ENCODE results near the gene ACRV1.

ACRV1 gene

DNA sequence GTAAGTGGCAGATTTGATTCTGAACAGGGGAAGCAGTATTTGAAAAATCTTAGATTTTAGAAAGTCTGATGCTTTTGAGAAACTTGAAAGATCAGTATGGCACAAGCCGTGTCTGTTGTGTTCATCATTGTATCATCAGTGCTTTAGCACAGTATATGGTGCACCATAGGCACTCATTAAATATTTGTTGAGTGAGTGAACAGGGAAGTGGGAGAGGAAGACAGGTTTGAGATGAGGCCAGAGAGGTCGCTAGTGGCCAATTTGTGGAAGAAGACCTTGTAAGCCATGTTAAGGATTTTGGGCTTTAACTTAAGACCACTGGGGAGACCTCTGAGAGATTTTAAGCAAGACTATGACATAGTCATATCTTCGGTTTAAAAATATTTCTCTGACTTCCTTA is 42.8 kb downstream of the ACRV1 start:
- H3K9me3 Mint-ChIP-seq: no peaks in the 10 kb centered on the region
- H3K27me3 Mint-ChIP-seq: no peaks in the 10 kb centered on the region
- no peak for ATAC-seq (replicated peaks; ENCODE audit: extremely low read depth, poor library complexity, severe bottlenecking)
- no peaks in the 10 kb centered on the region for H3K4me1 Mint-ChIP-seq
- no peak overlapping the region for H3K4me3 Mint-ChIP-seq
- DNase-seq (ENCODE audit: low spot score in 2 of 2): no peak
- H3K36me3 Mint-ChIP-seq (ENCODE audit: insufficient read depth): peaks cover 10% of the 10 kb centered on the region
- no peak overlapping the region for H3K27ac Mint-ChIP-seq (ENCODE audit: low read depth)

DNA sequence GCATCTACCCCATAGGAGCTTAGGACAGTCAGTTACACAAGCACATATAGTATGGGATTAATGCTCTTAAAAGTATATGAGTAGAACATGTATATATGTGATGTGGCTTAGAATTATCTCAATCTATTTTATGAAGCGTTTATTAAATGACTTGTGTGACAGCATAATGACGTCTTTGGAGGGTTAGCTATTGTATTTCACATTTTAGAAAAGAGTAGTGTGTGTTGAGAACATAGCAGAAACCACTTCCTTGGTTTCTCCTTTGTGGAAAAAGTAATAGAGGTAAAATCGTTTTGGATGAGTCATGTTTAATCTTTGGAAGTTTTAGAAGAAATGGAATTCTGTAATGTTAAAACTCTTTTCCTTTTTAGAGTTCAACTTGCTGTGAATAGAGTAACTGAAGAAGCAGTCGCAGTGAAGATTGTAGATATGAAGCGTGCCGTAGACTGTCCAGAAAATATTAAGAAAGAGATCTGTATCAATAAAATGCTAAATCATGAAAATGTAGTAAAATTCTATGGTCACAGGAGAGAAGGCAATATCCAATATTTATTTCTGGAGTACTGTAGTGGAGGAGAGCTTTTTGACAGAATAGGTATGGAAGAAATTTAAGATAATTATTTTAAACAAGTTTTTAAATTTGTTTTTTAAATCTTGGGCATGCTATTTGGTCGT is 53.3 kb downstream of the ACRV1 start:
- DNase-seq (ENCODE audit: low spot score in 2 of 2) (no peak), ATAC-seq (replicated peaks; ENCODE audit: extremely low read depth, poor library complexity, severe bottlenecking) (no peak)
- no peaks in the 10 kb centered on the region for H3K27me3 Mint-ChIP-seq
- H3K4me3 Mint-ChIP-seq: peak overlapping the region; percentile 88
- H3K9me3 Mint-ChIP-seq: no peaks in the 10 kb centered on the region
- H3K36me3 Mint-ChIP-seq (ENCODE audit: insufficient read depth): peaks cover 7% of the 10 kb centered on the region
- H3K4me1 Mint-ChIP-seq: peaks cover 24% of the 10 kb centered on the region
- H3K27ac Mint-ChIP-seq (ENCODE audit: low read depth): peak overlapping the region; percentile 90

DNA sequence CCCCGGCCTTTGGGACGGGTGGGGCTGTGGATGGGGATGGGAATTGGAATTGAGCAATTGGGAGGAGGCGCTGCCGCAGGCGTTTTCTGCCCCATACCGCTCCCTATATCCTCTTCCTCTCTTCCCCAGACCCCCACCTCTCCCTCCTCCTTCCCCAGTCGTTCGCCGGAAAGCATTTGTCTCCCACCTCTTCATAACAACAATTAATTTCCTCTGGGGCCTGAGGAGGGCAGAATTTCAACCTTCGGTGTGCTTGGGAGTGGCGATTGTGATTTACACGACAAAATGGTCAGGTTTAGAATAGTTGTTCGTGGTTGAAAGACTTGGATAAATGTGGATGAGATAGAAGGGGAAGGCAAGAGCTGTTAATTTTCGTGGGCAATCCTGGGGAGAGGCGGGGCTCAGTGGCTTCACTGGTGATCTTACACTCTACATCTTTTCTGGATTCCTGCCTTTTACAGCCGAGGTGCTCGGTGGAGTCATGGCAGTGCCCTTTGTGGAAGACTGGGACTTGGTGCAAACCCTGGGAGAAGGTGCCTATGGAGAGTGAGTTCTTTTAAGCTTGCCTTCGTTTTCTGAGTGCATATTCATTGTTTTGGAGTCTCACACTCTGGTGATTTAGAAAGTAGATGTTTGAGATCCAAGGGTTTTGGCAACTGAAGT is 54.2 kb downstream of the ACRV1 start:
- Mint-ChIP-seq H3K36me3 (ENCODE audit: insufficient read depth) (peaks cover 7% of the 10 kb centered on the region), H3K9me3 (no peaks in the 10 kb centered on the region), H3K4me1 (peaks cover 24% of the 10 kb centered on the region), H3K27ac (ENCODE audit: low read depth) (peak overlapping the region; percentile 90), H3K27me3 (no peaks in the 10 kb centered on the region), H3K4me3 (peak overlapping the region; percentile 88)
- DNase-seq (ENCODE audit: low spot score in 2 of 2): no peak
- ATAC-seq (replicated peaks; ENCODE audit: extremely low read depth, poor library complexity, severe bottlenecking): peak; percentile 54

DNA sequence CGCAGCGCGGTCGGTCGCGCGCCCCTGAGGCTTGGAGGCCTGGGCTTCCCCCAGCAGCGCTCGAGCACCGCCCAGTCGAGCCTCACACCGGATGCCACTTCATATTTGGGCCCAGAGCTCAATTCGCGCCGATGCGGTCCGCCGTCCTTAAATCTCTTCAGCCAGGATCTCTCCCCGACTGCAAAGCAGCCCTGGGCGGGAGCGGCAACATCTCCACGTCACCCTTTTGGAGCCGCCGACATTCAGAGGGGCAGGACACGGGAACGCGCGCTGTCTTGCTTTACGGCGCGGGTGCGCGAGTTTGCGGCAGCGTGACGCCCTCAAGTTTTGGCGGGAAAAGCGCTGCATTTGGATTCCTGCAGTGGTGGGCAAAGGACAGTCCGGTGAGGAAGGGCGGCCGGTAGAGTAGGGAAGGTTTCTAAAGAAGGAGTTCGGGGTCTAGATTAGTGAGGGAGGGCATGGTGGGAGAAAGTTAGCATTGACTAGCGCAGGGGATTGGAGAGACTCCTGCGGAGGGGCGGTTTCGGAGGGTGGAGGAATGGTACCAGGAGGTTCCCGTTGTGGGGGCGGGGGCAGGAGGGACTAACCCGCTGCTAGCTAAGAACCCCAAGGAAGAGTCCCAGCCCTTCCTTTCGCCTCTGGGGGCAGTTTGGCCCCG is 54.9 kb downstream of the ACRV1 start:
- H3K4me3 Mint-ChIP-seq: peak overlapping the region; percentile 88
- peaks cover 12% of the 10 kb centered on the region for H3K36me3 Mint-ChIP-seq (ENCODE audit: insufficient read depth)
- no peaks in the 10 kb centered on the region for H3K27me3 Mint-ChIP-seq
- DNase-seq (ENCODE audit: low spot score in 2 of 2): peak; percentile 71 to 72
- H3K9me3 Mint-ChIP-seq: no peaks in the 10 kb centered on the region
- peak overlapping the region; percentile 90 for H3K27ac Mint-ChIP-seq (ENCODE audit: low read depth)
- peaks cover 24% of the 10 kb centered on the region for H3K4me1 Mint-ChIP-seq
- ATAC-seq (replicated peaks; ENCODE audit: extremely low read depth, poor library complexity, severe bottlenecking): peak; percentile 91

DNA sequence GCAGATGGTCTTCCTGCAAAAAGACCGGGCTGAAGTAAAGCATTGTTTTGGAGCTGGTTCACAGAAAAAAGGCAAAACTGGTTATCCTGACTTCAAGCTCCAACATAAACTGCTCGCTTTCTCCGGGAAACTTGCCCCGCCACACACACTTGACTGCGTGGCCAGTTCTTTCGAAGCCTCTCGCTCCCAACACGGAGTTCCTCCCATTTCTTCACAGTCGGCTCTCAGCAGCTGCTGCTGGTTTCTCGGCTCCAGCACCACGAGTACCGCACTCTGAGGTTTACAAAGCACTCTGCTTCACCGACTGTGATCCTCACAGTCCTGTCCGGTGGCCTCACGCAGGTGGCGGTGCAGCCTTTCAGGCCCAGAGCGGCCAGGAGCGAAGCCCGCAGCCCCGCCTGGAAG is 55.4 kb downstream of the ACRV1 start:
- peaks cover 24% of the 10 kb centered on the region for H3K4me1 Mint-ChIP-seq
- no peak for DNase-seq (ENCODE audit: low spot score in 2 of 2)
- H3K36me3 Mint-ChIP-seq (ENCODE audit: insufficient read depth): peaks cover 18% of the 10 kb centered on the region
- no peaks in the 10 kb centered on the region for H3K27me3 Mint-ChIP-seq
- no peaks in the 10 kb centered on the region for H3K9me3 Mint-ChIP-seq
- peak overlapping the region; percentile 88 for H3K4me3 Mint-ChIP-seq
- peak overlapping the region; percentile 90 for H3K27ac Mint-ChIP-seq (ENCODE audit: low read depth)
- ATAC-seq (replicated peaks; ENCODE audit: extremely low read depth, poor library complexity, severe bottlenecking): no peak

DNA sequence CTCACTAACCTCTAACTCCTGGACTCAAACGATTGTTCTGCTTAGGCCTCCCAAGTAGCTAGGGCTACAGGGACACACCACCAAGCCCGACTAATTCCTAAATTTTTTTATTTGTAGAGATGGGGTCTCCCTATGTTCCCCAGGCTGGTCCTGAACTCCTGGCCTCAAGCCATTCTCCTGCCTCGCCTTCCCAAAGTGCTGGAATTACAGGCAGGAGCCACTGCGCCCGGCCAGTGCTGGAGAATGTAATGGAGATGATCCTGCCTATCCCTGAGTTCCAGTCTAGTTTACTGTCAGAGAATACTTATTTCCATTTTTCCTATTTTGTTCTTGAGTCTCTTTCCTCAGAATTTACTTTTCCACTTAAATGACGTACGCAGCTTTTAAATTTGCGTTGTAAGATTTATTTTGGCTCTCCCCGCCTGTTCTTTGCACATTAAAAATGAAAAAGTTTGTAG is 55.9 kb downstream of the ACRV1 start, which contains the start of gene CHEK1:
CHEK1 (plus strand) TSS at position 408 of the 458 bp plus-strand sequence. CDS start 1,606 bp downstream, outside the sequence.
- Mint-ChIP-seq H3K9me3 (no peaks in the 10 kb centered on the region), H3K4me1 (peaks cover 24% of the 10 kb centered on the region), H3K27me3 (no peaks in the 10 kb centered on the region), H3K36me3 (ENCODE audit: insufficient read depth) (peaks cover 22% of the 10 kb centered on the region), H3K27ac (ENCODE audit: low read depth) (peak within 1 kb of the TSS; percentile 90), H3K4me3 (peak within 1 kb of the TSS; percentile 88)
- ATAC-seq (replicated peaks; ENCODE audit: extremely low read depth, poor library complexity, severe bottlenecking): no peak
- DNase-seq (ENCODE audit: low spot score in 2 of 2): no peak

DNA sequence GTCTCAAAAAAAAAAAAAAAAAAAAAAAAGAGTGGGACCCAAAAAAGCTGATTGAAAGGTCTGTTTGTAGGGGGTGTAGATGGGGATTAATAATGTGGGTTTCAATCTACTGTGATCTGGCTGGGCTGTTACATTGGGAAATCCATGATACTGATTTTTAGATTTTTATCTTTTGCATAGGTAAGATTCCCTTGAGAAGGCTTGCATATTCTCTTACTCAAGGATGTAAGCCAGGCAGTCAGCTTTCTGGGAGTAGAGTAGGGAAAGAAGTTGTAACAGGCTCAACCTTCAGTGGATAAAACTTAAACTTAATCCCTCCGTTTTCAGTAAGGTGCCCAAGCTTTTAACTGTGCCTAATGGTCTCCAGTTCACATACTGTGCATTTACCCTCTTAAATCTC is 57.6 kb downstream of the ACRV1 start:
- Mint-ChIP-seq H3K4me1 (peaks cover 24% of the 10 kb centered on the region), H3K36me3 (ENCODE audit: insufficient read depth) (peaks cover 38% of the 10 kb centered on the region), H3K27ac (ENCODE audit: low read depth) (peak overlapping the region; percentile 51), H3K9me3 (no peaks in the 10 kb centered on the region), H3K27me3 (no peaks in the 10 kb centered on the region), H3K4me3 (no peak overlapping the region)
- DNase-seq (ENCODE audit: low spot score in 2 of 2) (no peak), ATAC-seq (replicated peaks; ENCODE audit: extremely low read depth, poor library complexity, severe bottlenecking) (no peak)

DNA sequence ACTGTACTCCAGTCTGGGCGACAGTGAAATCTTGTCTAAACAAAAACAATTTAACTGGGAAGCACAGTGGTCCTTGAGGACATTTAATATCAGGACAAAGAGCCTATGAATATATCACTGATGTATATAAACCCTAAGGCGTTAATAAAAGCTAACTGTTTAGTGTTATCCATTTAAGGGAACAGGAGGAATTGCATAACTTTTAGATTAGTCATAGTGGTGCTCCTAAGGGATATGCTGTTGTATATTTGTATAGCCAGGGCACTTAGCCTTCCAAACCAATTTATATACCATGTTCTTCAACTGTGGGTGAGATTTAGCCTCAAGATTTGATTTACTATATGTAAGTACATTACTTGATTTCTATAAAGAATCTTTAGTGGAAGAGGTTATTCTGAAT is 58.7 kb downstream of the ACRV1 start:
- ATAC-seq (replicated peaks; ENCODE audit: extremely low read depth, poor library complexity, severe bottlenecking) (no peak), DNase-seq (ENCODE audit: low spot score in 2 of 2) (no peak)
- peaks cover 41% of the 10 kb centered on the region for H3K36me3 Mint-ChIP-seq (ENCODE audit: insufficient read depth)
- H3K4me1 Mint-ChIP-seq: peaks cover 20% of the 10 kb centered on the region
- H3K4me3 Mint-ChIP-seq: no peak overlapping the region
- no peaks in the 10 kb centered on the region for H3K27me3 Mint-ChIP-seq
- no peaks in the 10 kb centered on the region for H3K9me3 Mint-ChIP-seq
- no peak overlapping the region for H3K27ac Mint-ChIP-seq (ENCODE audit: low read depth)

Measured in central memory CD8-positive, alpha-beta T cell (primary cell).